Colon (tissue), 2 donors: Measurements from ENCODE around the gene PFN1.

Experiments used
- FAIRE-seq: peaks from 2 replicates; lab custom pipeline; 2012; peaks lifted over from hg19 to GRCh38; lab: Jason Lieb, UNC
- donor health status: control.
- donor health status: control.

Gene PFN1

DNA sequence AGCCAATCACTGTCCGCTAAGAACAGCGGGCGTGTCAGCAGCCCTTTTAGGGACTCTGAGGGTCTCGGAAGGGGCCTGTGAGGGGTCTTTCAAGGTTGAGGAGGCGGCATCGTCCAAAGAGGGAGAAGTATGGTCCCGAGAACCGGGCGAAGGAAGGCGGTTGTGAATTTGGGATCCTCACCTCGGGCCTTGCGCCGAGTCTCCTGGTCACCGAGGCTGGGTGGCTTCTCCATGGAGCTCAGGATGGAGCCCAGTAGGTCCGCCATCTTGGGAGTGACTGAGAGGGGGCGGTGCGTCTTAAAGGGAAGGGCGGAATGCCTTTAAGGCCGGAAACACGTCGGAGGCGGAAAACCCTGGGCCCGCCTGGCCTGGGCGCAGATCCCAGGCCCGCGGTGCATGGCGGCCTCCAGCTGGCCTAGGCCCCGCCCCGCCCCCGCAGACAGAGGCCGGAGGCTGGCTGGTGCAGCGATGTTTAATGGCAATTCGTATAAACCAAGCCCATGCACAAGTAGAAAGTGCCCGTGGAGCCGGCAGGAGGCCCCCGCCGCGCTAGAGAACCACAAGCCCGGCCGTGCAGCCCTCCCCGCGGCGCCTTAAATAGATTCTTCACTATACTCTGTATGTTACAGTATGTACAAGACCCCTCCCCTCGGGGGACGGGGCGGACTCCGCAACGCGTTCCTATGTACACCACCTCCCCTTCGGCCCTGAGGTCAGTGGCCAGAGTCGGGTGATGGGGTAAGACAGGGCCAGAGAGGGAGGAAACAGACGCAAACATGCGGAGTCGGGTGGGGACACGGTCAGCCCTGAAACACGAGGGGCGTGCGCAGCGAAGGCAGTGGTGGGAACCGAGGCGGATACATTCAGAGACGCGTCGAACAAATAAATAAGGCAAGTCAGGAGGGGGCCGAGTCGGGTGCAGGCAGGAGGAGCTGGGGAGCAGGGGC, 19.5 kb upstream of the PFN1 start, which contains the start of gene SPAG7:
Gene SPAG7 (minus strand): TSS at position 279 of the 947 bp plus-strand sequence. CDS start 13 bp downstream, at position 266.
- FAIRE-seq, result peak; percentile 47

DNA sequence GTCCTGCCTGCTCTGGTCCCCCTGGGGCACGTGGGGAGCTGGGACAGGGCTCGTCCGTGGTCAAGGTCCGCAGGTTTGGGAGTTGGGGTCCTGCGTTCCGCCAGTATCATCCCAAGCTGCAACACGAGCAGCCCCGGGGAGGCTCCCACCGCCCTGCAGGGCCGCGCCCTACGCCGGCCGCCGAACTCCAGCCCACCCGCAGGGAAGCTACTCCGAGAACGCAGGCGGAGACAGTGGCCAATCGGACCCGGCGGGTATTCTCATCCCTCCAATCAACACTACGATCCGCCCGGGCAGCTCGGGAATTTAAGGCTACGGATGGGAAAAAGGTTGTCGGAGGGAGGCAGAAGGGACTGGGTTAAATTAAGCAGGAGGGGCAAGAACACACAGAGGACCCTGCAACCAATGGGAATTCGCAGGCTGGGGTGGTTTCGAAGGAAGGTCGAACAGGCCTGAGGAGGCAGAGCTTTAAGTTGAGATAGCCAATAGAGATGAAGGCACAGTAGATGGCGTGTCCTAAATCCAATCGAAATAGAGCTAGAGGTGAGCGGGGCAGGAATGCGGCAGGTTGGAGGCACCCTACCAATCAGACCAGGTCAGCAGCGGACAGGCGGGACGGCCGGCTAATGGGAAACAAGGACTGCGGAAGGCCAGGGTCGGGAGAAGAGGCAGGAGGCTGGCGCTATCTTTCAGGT, 18.7 kb upstream of the PFN1 start:
- peak; percentile 97 for FAIRE-seq

DNA sequence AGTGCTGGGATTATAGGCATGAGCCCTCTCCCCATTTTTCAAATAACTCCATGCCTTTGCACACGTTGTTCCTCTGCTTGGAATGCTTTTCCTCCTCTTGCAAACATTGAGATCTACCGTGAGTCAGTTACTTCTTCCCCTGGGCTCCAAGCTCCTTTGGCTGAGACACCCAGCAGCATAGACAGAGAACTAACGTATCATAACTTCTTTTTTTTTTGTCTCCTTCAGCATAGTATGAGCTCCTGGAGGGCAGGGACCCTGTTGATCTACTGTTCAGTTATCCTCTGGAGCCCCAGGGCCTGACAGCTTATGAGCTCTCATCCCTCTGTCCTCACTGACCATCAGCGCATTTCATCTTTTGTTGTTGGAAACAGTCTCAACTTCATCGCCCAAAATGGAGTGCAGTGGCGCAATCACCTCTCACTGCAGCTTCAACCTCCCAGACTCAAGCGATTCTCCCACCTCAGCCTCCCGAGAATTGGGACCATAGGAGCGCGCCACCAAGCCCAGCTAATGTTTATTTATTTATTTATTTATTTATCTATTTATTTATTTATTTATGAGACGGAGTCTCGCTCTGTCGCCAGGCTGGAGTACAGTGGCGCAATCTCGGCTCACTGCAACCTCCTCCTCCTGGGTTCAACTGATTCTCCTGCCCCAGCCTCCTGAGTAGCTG, 17.1 kb upstream of the PFN1 start:
- no peak for FAIRE-seq

DNA sequence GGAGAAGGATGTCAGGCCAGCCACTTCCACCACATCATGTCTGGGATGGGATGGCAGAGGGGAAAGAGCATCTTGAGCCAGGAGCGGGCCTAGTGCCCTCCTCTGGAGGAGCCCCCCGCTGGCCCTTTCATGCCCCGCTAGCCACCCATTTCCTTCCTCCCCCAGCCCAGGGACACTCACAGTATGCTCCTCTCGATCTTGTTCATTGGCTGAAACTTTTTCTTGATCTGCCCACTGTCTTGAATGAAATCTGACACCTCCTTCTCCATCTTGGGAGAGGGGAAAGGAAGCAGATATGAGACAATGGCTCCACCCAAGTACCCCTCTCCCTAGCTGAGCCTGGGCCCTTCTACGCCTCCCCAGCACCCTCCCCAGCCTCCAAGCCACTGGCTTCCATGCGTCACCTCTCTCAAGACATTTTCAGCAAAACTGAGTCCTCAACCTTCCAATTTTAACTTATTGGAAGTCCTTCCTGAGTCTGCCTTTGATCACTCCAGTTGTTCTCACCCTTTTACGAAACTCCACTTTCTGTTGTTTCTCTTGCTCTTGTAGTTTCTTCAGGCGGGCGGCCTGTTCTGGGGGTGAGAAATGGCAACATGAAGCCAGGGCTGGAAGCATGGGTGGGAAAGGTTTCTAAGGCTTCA, 12.1 kb upstream of the PFN1 start:
- no peak for FAIRE-seq

DNA sequence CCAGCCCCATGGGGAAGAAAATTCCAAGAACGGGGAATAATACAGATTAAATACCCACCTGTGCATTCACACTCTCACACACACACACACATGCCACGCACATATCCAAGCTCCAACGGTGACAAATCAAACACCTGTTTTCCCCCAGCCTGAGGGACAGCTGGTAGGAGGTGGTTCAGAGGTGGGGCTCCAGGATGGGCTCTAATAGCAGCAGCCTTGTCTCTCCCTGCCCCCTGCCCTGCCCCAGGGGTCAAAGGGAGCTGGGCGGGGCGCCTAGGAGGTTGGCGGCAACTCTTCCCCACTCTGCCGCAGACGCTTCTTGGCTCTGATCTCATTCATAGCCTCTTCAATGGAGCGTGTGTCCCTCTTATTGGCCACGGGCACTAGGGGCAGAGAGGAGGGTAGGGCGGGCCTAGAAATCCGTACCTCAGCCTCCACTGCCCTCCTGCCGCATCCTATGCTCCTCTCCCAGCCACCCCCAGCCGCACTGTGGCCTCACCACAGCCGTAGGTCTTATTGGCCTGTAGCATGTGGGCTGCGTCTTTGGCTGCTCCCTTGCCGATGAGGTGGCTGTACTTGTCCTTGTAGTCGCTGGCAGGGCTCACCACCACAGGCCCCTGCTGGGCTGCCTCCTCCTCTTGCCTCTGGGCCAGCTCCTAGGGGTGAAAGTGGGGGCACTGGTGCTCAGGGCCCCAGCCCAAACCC, 11.1 kb upstream of the PFN1 start:
- no peak for FAIRE-seq

DNA sequence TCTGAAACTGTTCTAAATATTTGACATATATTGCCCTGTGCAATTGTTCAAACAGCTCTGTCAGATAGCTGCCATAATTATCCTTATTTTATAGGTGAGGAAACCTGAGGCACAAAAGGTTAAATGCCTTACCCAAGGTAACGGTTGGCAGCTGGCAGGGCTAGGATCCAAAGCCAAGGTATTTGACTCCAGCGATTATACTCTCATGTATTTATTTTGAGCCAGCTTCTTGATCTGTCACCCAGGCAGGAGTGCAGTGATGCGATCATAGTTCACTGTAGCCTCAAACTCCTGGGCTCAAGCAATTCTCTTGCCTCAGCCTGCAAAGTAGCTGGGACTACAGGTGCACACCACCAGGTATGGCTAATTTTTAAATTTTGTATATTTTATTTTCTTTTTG, 9.8 kb upstream of the PFN1 start:
- no peak for FAIRE-seq

DNA sequence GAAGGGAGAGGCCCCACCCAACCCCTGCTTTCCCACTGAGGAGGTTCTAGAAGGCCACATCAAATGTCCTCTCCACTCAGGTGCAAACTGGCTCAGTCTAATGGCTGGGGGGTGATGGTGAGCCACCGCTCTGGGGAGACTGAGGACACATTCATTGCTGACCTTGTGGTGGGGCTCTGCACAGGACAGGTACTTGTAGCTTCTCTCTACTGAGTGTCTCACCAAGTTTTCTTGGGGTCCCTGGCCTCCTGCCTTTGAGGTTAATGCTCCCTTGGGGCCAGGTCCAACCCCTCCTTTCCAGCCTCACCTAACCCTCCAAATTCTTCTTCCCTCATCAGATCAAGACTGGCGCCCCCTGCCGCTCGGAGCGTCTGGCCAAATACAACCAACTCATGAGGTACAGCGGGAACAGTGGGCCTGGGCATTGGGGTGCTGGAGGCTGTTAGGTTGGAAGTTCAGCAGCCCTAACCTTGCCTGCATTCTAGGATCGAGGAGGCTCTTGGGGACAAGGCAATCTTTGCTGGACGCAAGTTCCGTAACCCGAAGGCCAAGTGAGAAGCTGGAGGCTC, 8.2 kb upstream of the PFN1 start:
- no peak for FAIRE-seq

DNA sequence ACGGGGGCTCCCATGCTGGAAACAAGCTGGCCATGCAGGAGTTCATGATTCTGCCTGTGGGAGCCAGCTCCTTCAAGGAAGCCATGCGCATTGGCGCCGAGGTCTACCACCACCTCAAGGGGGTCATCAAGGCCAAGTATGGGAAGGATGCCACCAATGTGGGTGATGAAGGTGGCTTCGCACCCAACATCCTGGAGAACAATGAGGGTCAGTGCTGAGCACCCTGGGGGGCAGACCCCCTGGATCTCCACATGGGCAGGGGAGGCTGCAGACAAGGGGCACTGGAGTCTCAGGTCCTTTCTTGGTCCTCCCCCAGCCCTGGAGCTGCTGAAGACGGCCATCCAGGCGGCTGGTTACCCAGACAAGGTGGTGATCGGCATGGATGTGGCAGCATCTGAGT, 6.8 kb upstream of the PFN1 start:
- FAIRE-seq, result no peak

DNA sequence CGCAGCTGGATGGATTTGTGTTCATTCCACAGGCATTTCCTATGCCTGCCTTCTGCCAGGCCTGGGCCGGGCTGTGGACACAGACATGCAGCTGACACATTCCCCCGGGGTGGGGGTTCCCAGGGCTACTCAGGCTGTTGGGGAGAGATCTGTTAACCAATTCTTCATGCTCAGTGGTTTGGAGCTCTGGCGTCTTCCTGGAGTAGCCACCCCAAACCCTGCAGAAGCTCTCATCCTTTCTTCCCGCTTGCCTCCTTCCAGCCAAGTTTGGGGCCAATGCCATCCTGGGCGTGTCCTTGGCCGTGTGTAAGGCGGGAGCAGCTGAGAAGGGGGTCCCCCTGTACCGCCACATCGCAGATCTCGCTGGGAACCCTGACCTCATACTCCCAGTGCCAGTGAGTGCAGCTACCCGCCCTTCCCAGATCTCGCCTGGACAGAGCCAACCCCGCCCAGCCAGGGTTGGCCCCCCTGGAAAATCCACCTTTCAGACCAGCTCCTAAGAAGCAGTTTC, 5.2 kb upstream of the PFN1 start:
- no peak for FAIRE-seq

DNA sequence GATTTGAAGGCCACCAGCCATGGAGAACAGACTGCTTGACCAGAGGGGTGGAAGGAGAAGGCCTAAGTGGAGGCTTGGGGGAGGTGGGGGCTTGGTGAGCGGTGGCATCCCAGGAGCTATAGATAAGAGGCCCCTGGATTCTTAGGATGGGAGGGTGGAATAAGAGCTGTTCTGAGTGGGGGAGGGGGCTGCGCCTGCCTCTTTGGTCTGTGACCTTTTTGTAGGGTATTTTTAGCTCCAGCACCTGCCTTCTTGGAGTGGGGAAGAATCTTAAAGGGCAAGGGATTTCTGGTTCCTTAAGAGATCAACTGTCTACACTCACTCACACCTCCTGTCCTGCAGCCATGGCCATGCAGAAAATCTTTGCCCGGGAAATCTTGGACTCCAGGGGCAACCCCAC, 3.2 kb upstream of the PFN1 start:
- FAIRE-seq, result no peak

DNA sequence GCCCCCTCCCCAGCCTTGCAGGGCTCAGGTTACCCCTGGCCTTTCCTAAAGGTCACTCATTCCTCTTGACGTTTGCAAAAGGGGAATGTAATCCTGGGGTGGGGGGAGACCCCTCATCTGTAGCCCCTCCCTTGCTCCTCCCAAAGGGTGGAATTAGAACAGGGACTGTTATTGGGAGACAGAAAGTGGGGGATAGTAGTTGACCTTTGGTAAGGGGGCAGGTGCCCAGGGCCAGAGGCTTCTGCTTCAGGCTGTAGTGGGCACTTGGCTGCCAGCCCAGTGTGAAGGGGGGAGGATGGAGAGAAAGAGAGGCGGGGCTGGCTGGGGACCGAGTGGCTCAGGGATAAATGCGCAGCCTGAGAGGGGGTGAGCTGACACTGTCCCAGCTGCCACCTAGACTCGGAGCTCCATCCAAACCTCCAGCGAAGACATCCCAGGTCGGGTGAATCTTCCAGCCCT, 2.4 kb upstream of the PFN1 start, which contains the start of gene ENO3:
Gene ENO3 (plus strand): TSS at position 374 of the 459 bp plus-strand sequence. CDS start 711 bp downstream, outside the sequence.
- FAIRE-seq, result no peak

DNA sequence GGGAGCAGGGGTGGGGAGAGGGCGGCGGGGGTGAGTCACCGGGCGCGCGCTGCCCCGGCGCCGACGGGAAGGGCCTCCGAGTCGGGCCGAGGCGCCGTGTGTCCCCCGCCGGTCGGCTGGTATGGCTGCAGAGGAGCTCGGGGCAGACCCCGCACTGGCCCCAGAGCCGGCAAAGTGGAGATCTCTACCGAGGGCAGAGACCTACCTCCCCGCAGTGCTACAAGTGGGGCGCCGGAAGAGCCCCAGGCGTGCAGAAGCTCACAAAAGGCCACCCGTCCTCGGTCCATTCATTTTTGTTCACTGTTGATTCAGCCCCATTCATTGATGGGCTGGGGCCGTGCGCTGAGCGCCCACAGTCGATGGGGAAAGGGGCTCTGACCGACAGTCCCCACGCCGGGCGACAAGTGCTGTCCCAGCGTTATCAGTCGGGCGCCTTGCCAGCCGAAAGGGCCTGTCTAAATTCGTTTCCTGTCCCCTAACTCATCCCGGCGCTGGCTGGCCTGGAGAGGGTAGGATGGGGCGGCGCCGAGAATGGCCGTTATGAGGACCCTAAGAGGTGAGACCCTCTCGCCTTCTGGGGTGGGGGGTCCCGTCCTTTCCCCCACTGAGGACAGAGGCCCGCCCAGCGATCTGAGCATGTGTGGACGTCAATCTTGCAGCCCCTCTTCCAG, 1.9 kb upstream of the PFN1 start:
- no peak for FAIRE-seq

DNA sequence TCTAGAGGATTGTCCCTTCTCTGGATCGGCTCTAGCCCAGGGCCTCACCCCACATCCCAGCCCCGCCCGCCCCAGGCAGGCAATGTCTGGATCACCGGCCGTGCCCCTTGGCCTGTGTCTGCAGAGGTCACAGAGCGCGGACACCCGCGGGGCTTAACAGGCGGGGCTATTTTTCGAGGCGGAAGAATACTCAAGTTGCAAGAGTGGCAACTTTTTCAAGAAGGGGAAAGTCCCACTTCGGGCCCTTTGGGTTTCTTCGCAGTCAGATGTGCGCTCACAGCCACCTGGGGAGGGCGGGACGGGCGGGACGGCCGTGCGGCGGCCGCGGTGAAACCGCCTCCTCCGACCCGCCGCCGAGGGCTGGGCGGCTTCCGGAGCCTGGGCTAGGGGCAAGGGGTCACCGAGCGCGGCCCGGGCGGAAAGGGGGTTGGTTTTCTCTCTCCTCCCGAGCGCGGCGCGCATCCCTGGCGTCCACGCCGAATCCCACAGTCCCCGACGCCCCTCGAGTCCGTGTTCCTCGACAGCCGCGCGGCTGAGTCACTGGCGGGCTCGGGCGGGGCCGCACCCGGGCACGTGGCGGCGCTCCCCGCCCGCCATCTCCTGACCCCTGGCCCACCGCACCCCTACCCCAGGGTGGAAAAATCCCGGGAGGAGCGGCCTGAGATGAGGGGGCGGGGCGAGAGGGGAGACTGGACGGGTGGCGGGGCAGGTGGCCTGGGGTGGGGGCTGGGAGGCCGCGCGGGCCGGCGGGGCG, 1.2 kb upstream of the PFN1 start:
- no peak for FAIRE-seq

DNA sequence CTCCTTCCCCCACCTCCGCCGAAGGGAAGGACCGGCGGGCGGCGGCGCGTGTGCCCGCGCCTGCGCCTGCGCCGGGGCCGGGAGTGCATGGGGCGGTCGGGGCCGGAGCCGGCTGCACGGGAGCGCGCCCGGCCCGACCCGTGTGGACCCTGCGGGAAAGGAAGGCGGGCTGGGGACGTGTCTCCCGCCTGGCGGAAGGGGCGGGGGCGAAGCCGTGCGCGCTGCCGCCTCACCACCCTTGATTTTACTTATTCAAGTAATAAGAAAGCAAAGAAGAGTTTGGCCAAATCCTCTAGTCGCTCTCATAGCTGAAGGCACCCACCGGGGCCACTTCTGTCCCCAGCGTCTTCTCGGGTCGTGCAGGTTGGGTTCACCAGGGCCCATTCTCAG, 596 bp upstream of the PFN1 start:
- no peak for FAIRE-seq

DNA sequence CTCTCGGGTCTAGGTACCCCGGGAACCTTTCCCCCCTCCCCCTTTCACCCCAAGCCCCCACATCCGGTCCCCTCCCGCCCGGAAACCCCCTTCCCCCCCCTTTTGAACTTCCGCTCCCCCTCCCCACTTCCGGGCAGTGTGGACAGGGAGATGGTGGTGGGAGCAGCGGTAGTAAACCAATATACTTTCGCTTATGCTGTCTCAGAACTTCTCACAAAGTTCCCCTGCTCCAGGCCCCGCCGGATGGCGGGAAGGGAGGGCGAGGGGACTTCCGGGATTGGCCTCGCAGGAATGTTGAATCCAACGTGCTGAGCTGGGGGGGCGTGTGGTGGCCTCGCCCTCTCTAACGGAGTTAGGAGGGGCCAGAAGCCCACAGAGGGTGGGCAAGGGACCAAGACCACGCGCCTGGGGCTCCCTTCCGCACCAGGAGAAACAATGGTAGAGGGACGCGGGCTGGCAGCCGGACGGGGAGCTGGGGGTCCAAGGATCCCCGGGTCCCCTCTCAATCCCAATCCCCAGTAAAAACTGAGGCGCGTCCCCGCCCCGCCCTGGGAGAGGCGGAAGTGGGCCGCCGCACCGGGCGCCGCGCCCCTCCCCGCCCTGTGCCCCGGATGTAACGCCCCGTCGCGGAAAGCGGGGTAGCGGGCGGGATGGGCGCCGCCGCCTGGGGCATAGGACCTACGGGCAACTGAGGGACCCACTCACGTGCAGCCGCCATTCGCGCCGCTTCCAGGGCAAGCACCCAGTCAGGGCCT, 742 bp downstream of the PFN1 start:
- no peak for FAIRE-seq

DNA sequence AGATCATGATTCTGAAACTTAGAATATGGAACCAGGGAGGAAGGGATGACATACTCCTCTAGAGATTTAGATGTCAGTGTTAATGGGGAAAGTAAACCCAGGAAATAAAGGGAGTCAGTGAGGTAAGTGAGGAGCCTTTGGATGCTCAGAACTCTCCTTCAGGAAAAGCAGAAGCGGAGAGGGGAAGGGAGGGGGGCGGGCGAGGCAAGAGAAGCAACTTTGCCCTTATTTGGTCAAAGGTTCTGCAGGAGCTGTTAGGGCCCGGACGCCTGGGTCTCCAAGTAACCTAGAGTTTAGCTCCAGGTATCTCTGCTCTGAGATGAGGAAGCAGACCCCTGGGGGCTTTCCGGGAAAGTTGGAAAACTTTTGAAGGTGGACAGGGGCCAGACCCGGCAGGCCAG, 1.3 kb downstream of the PFN1 start:
- FAIRE-seq, result no peak

DNA sequence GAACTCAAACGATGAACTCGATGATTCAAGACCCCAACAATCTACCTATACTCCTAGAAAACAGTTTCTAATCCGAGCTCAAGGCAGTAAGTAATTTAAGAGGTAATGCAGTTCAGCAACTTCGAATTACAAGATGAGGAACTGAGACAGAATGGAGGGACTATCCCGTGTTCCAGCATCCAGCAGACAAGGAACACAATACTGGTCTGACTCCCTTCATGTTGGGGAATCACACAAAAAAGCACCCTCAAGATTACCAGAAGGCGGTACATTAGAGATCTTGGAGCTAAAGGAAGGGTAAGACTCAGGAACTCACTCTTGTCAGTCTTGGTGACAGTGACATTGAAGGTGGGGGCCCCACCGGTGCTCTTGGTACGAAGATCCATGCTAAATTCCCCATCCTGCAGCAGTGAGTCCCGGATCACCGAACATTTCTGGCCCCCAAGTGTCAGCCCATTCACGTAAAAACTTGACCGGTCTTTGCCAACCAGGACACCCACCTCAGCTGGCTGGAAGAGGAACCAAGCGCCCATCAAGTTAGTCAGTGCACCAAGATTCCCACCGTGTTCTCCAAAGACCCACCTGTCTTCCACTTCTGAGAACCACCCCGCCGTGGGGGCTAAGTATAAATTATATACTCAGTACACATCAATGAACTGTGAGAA, 1.9 kb downstream of the PFN1 start:
- FAIRE-seq, result no peak

DNA sequence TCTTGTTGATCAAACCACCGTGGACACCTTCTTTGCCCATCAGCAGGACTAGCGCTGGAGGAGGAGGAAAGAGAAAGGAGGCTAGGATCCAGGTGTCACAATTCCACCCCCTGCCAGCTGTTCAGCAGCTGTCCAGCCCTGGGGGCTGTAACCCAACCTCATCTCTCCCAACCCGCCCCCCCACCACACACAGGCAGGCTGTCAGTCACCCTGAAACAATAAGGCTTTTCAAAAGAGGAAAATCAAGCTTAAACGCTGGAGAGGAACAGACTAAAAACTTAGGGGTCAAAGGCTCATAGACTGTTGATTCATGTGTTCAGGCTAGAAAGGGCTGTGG, 2.4 kb downstream of the PFN1 start:
- no peak for FAIRE-seq
